ENCODE measurements around the gene RDH13.

GRCh38 chr19:55044286-55044685 is 18.7 kb downstream of the RDH13 start:
- TF ChIP-seq POLR2A (IDR thresholded peaks at IDR 0.05) = no peak
- TF ChIP-seq, protein P1, sequence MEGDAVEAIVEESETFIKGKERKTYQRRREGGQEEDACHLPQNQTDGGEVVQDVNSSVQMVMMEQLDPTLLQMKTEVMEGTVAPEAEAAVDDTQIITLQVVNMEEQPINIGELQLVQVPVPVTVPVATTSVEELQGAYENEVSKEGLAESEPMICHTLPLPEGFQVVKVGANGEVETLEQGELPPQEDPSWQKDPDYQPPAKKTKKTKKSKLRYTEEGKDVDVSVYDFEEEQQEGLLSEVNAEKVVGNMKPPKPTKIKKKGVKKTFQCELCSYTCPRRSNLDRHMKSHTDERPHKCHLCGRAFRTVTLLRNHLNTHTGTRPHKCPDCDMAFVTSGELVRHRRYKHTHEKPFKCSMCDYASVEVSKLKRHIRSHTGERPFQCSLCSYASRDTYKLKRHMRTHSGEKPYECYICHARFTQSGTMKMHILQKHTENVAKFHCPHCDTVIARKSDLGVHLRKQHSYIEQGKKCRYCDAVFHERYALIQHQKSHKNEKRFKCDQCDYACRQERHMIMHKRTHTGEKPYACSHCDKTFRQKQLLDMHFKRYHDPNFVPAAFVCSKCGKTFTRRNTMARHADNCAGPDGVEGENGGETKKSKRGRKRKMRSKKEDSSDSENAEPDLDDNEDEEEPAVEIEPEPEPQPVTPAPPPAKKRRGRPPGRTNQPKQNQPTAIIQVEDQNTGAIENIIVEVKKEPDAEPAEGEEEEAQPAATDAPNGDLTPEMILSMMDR (IDR thresholded peaks at IDR 0.05) = no peak

Measured in lower leg skin (tissue), 3 donors.